Measurements from ENCODE around the gene AXIN1.
"Not testable (repeated sequence)": the region's sequence is repeated elsewhere in the genome, so short reads cannot be mapped to it uniquely, and the experiment has no call there.

AXIN1 gene

DNA sequence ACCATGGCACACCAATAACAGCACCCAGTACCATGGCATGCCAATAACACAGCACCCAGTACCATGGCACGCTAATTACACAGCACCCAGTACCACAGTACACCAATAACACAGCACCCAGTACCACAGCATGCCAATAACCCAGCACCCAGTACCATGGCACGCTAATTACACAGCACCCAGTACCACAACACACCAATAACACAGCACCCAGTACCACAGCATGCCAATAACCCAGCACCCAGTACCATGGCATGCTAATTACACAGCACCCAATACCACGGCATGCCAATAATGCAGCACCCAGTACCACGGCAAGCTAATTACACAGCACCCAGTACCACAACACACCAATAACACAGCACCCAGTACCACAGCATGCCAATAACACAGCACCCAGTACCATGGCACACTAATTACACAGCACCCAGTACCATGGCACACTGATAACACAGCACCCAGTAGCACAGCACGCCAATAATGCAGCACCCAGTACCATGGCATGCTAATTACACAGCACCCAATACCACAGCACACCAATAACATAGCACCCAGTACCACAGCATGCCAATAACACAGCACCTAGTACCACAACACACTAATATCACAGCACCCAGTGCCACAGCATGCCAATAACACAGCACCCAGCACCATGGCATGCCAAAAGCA lies 18.2 kb downstream of the AXIN1 start:
- H3K4me3 ChIP-seq (ENCODE audit: low read depth, low read length), result not testable (repeated sequence)

DNA sequence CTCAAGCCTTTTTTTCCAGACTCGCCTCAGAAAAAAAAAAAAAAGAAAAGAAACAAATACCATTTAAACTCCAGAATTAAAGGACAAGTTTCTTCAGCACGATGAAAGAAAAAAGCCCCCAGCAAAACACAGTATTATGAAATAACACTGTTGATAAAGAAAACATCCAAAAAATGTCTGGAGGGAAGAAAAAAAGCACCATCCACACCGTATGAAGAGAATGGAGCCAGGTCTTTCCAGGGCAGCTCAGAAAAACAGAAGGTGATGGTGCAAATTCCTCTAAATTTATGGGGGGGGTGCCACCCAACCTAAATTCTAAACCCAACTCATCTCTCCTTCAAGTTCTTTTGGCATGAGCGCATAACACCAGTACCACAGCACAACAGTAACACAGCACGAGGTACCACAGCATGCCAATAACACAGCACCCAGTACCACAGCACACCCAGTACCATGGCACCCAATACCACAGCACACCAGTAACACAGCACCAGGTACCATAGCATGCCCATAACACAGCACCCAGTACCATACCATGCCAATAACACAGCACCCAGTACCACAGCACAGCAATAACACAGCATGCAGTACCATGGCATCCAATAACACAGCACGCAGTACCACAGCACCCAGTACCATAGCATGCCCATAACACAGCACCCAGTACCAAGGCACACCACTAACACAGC lies 19.0 kb downstream of the AXIN1 start:
- H3K4me3 ChIP-seq (ENCODE audit: low read depth, low read length), result no peak overlapping the region

DNA sequence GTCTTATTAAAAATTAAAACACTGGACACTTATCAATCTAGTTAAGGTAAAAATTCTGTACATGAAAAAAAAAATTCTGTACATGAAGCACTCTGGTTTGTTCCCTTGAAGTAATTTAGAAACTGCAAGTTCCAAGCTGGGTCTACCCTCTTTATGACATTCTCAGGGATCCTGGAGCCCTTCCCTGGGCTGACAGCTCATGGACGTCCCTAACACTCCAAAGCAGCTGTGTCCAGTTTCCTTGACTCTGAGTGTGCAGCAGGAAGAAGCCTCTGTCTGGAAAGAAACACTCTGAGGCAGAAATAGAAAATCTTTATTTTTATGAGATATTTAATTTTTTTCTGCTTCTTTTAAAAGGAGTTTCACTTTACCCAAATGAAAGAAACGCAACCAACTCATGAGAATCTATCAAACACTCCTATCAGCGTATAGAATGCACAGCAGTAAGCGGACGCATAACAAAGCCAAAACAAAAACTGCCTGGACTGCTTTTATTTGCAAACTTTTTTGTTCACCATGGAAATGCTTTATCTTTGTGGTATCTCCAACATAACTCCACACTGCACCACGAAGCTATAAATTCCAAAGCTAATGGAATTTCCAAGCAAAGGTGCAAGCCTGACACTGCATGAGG lies 21.2 kb downstream of the AXIN1 start:
- not testable (repeated sequence) for H3K4me3 ChIP-seq (ENCODE audit: low read depth, low read length)

DNA sequence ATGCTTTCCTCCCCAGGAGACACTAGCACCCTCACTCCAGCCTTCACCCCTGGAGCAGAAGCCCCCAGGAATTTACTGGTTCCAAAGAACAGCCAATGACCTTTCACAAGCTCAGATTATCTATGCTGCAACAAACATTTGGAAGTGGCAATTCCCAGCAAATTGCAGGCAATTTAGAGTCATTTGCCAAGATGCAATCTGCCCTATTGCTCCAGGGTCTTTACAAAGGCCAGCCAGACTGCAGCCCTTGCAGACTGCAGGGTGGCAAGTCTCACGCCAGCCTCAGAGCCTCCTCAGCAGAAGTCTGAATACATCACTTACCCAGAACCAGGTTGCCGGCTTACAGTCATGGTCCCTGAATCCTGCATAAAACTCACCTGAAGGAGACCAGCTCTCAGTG lies 21.8 kb downstream of the AXIN1 start:
- no peak overlapping the region for H3K4me3 ChIP-seq (ENCODE audit: low read depth, low read length)

DNA sequence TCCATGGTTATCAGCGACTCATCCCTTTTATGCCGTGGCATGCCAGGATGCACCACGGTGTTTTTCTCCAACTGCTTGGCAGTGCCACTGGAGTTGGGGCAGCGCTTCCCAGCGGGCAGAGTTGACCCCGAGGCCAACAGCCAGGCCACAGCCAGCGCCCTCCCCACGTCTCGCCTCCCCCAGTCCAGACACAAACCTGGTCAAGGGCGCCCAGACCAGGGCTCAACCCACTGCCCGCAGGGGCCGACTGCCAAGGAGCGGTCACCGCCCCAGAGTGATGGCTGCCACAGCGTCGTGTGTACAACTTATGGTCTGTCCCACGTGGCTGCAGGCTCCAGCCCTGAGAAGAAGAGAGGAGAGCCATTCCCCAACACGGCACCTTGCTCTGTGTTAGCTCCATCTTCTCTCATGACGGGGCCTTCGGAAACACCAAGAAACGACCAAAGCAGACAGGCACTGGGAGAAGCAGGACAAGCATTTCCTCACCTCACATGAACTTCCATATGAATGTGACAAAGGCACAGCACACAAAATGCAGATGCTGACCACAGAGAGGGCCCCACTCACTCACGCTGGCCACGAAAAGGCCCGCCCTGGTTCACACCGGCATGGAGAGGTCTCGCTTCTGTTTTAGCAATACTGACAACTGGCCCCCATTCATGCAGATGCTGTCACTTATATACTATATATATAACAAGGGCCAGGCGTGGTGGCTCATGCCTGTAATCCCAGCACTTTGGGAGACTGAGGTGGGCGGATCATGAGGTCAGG lies 27.0 kb downstream of the AXIN1 start:
- no peak overlapping the region for H3K4me3 ChIP-seq (ENCODE audit: low read depth, low read length)

DNA sequence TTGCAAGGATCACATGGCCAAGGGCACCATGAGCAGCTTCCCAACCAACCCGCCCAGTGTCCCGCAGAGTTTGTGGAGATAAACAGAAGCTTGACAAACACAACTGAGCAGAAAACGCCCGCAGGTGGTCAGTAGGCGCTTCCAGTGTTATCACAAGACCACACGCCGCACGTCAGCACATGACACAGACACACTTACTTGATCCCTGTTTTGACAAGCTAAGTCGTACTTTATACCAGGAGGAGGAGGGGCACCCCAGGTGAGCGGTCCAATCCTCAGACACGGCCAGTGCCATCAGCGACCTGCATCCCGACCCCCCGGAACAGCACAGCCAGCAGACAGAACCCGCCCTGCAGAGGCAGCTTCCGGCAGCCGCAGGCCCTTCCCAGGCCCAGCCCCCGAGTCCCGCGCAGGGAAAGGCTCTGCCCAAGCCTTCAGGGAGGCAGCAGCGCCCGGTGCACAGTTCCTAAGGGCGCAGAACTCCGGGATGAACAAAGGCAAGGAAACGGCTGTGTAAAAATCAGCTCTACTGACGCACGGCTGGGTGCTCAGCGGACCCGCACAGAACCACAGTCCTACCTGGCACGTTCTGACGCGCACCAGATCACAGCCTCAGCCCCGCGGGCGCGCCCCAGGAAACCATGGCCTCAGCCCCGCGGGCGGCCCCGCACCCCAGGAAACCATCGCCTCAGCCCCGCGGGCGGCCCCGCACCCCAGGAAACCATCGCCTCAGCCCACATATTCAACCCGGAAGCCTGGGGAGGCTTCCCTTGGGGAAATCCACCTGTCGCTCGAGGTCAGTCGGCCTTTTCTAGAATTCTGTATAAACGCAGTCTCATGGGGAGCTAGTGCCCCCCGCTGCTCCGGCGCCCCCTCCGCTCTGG lies 27.8 kb downstream of the AXIN1 start:
- H3K4me3 ChIP-seq (ENCODE audit: low read depth, low read length), result no peak overlapping the region

DNA sequence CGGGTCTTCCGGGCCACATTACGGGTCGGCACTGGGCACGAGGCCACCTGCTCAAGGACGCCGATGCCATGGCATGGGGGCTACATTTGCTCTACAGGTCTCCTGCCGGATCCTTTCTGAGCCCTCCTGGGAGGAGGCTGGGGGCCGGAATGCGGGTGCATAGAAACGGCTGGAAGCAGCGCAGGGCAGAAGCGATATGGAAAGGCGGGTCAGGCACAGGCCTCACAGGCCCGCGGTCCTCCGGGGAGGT lies 28.4 kb downstream of the AXIN1 start:
- no peak overlapping the region for H3K4me3 ChIP-seq (ENCODE audit: low read depth, low read length)

DNA sequence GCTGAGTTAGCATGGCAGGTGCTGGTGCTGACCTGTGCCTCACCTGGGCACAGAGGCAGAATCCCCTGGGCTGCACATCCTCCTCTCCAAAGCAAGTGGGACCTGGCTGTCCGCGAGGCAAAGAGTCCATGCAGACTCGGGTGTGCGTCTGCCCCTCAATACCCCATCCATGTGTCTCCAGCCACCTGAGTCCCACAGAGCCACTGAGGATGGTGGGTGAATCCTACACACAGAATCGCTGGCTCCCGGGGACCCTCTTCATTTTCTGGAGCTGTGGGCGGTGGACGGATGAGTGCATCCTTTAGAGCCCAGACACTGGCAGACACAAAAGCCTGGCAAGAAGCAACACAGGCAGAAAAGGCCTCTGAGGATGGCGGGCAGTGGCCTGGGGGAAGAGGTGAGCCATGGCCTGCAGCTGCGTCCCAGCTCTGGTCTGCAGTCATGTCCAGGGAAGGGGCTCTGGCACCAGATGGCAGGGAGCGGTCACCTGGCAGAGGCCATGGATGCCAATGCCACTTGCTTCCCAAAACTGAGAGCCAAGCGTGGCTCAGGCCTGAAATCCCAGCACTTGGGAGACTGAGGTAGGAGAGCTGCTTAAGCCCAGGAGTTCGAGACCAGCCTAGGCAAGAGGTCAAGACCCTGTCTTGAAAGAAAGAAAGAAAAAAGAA lies 29.9 kb downstream of the AXIN1 start:
- H3K4me3 ChIP-seq (ENCODE audit: low read depth, low read length), result no peak overlapping the region

DNA sequence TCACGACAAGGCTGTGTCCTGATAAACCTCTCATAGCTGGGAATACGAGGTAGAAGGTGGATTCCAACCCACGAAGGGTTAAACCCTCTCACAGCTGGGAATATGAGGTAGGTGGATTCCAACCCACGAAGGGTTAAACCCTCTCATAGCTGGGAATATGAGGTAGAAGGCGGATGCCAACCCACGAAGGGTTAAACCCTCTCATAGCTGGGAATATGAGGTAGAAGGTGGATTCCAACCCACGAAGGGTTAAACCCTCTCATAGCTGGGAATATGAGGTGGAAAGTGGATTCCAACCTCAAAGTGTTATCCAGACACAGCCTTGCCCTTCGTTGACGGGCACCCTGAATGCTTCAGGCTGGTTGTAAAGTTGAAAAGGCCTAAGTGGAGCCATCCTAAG lies 31.0 kb downstream of the AXIN1 start:
- no peak overlapping the region for H3K4me3 ChIP-seq (ENCODE audit: low read depth, low read length)

DNA sequence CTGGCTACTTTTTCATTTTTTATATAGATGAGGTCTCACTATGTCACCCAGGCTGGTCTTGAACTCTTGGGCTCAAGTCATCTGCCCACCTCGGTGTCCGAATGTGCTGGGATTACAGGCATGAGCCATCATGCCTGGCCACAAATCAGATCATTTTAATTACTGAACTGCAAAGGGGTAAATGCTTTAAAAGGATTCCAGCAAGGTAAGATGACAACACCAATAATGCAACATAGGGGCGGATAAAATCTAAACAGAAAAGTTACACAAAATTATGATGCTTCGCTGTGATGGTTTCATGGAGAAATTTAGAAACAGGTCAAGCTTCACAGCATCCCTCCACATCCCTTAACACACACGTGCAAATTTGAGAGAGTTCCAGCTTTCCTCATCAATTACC lies 32.3 kb downstream of the AXIN1 start:
- no peak overlapping the region for H3K4me3 ChIP-seq (ENCODE audit: low read depth, low read length)

DNA sequence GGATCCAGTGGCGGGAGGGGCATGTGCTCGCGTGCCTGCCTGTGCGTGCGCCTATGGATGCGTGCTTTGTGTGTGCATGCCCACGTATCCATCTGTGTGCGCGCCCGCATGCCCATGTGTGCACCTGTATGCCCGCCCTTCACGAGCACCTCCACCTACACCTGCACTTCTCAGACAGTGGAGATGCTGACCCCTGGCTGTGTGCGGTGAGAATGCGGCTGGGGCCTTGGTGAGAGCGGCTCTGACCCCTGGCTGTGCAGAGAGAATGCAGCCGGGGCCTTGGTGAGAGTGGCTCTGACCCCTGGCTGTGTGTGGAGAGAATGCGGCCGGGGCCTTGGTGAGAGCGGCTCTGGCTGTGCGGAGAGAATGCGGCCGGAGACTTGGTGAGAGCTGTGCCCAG lies 33.9 kb downstream of the AXIN1 start:
- no peak overlapping the region for H3K4me3 ChIP-seq (ENCODE audit: low read depth, low read length)

DNA sequence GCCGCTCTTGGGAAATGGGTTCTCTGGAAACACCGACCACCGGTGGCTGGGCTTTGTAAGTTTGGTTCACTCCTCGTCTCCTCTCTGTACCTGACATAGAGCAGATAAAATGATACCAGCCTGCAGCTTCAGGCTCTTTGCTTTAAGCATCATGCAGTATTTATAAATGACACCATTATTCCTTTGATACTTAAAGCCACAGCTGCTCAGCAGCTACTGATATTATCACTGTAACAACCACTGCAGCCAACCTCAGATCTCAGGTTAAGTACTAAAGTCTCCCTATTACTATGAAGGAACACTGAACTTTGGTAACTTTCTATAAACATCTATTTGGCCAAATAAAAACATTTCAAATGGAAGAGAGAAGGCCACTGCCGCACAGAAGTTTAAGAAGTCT lies 34.9 kb downstream of the AXIN1 start:
- H3K4me3 ChIP-seq (ENCODE audit: low read depth, low read length), result no peak overlapping the region

DNA sequence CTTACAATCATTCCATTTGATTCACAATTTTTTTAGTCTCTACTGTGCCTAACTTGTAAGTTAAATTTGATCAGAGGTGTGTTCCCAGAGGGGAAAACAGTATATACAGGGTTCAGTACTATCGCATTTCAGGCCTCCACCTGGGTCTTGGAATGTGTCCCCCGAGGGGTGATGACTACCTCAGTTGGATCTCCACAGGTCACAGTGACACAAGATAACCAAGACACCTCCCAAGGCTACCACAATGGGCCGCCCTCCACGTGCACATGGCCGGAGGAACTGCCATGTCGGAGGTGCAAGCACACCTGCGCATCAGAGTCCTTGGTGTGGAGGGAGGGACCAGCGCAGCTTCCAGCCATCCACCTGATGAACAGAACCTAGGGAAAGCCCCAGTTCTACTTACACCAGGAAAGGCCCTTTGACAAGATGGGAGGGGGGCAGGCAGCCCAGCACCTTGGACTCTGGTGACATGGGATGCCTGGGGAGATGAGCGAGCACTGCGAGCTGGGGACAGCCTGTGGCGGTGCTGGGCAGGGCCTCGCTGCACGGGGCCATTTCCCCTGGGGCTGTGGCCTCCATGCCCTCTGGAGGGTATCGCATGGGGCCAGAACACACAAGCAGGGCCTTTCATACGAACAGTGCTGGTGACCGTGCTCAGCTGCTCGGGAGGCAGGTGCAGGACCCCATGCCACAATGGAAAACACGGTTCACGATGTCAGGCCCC lies 35.6 kb downstream of the AXIN1 start:
- no peak overlapping the region for H3K4me3 ChIP-seq (ENCODE audit: low read depth, low read length)

DNA sequence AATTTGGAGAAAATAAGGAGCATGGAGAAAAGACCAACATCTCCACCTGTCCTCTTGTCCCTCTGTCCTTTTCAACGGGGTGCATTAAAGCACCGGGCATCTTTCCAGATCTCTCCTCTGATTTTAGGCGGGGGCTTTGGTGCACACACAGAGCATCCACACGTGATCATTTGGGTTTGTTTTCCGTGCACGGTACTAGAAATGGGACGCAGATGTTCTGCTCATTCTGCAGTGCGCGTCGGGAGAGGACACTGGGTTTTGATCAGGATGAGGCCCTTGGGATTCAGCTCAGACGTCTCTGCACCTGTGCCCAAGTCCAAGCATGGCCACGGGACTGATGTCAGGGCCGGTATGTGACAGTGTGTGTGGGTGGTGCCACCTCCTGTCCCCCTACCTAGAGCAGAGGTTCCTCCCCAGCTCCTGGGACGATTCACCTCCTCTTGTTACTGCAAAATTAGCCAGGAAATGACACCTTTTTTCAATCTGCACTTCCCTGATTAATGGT lies 37.7 kb downstream of the AXIN1 start:
- no peak overlapping the region for H3K4me3 ChIP-seq (ENCODE audit: low read depth, low read length)

DNA sequence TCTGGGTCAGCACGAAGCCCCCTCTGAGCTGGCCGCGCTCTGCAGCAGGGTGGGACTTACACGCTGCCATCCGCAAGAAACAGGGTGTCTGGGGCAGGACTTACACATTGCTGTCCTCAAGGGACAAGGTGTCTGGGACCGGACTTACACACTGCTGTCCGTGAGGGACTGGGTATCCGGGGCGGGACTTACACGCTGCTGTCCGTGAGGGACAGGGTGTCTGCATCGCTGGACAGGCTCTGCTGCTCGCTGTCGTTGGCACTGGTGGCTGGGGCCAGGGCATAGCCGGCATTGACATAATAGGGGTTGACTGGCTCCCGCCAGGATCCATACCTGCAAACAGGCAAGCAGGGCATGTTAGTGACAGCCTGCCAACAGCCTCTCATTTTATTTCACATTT lies 38.2 kb downstream of the AXIN1 start:
- no peak overlapping the region for H3K4me3 ChIP-seq (ENCODE audit: low read depth, low read length)

DNA sequence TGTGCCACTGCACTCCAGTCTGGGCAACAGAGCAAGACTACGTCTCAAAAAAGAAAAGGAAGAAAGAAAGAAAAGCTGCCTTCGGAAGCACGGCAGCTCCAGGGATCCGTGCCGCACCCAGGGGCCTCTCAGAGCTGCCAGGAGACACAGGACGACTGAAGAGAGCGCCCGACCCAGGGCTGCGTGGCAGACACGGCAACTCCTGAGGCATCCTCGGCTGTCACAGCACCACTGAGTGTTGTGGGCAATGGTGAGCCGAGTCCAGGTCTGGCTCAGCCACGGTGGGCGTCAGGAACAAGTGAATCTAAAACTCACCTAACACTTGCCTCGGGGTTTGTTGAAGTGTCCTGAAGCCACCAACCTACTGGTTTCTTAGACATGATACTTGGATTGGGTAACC lies 40.8 kb downstream of the AXIN1 start:
- H3K4me3 ChIP-seq (ENCODE audit: low read depth, low read length), result no peak overlapping the region

DNA sequence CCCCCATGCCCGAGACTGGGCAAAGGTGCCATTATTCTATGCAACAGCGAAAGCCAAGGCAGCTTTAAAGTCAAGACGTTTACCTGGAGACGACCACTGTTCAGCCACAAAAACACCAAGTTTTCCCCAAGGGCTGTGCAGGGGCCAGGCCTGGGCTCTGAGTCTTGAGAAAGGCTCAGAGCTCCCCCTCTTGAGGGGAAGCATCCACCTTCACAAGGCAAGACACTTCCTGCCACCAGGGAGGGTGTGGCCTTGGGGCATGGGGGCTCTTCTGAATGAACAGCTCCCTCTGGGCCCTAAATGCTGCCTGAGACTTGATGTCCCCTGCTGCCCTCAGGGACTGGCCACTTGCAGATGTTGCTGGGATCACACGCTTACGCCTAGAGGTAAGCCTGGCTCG lies 43.0 kb downstream of the AXIN1 start:
- H3K4me3 ChIP-seq (ENCODE audit: low read depth, low read length), result no peak overlapping the region

DNA sequence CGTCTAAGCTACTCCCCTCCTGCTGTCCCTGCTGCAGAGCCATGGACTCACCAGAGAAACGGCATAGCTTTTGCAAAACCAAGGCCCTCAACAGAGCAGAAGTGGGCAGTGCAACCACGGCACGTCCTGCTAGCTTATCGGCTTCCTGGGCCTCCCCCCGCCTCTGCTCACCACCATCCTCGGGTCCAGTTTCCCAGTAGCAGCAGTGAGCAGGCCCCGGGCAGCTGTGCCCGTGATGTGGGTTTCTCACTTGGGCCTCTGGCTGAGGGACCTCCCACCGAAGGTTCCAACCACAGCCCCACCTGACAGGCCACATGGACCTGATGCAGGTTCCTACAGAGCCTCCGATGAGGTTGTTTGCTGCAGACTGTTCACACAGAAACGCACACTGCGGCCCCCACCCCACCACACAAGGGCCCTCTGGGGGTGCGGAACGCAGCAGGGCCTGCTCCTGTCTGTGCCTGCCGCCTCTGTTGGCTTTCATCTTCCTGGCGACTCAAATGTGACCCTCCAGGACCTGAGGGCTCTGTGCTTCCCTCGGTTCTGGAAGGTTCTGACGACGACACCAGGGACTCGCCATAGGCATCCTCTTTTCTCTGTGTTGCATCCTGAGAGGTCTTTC lies 44.7 kb downstream of the AXIN1 start:
- no peak overlapping the region for H3K4me3 ChIP-seq (ENCODE audit: low read depth, low read length)

DNA sequence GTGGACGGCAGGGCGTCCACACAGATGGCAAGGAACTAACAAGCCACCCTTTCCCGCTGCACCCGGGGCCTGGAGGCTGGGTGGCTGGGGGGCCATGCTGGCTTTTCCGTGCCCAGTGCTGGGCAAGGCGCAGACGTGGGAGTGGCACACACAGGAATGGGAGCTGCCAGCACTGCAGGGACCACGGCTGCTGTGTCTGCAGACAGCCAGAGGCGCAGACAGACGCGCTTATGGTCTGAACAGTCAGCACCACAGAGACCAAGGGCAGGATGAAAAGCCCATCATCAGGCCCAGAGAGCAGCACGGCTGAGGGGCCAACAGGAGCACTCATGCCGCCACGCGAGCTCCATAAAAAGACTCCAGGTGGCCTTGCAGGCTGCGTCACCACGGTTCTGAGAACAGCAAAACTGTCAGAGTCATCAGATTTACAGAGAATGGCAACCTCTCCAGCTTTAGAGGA lies 45.6 kb downstream of the AXIN1 start:
- no peak overlapping the region for H3K4me3 ChIP-seq (ENCODE audit: low read depth, low read length)

Data from iPS-11a (cell line).